CD8-positive, alpha-beta memory T cell (primary cell): ENCODE measurements around the gene MTMR10. TPM values are rescaled to one million over a fixed set of nuclear protein-coding genes. Genes with fewer than 3 reads are reported as not detected.

ENCODE experiments used
- CTCF ChIA-PET: fragments of 350-600 bp; sonication (Branson Sonifier 250); formaldehyde crosslinking; loops from one replicate; lab custom pipeline; 2021; ENCODE audit warnings: antibody characterized with exemption; lab: Charles Lee
- POLR2A ChIA-PET: fragments of 350-600 bp; sonication (Branson Sonifier 250); formaldehyde crosslinking; loops from one replicate; lab custom pipeline; 2021; ENCODE audit warnings: antibody characterized with exemption; lab: Charles Lee
- DNase-seq, 5 donors: peaks; one replicate each; pipeline versions ENCODE4 v3.0.0 to v3.0.0-alpha.2; 2020 to 2022; ENCODE audit warnings: mixed read lengths in 1 of 5
- H3K27ac ChIP-seq: one replicate; pipeline ENCODE4 v1.7.0; 2013; ENCODE audit warnings: low read depth, mild to moderate bottlenecking, low read length, moderate library complexity
- H3K27me3 ChIP-seq: 2 replicates; pipeline ENCODE4 v1.7.0; 2013; ENCODE audit warnings: low read length, mild to moderate bottlenecking; ENCODE audit not compliant: insufficient read depth, poor library complexity, severe bottlenecking
- H3K36me3 ChIP-seq: 2 replicates; pipeline ENCODE4 v1.7.0; 2013; ENCODE audit warnings: mild to moderate bottlenecking, low read length, moderate library complexity; ENCODE audit not compliant: insufficient read depth
- H3K4me1 ChIP-seq: 2 replicates; pipeline ENCODE4 v1.7.0; 2013; ENCODE audit warnings: mild to moderate bottlenecking, low read length, moderate library complexity; ENCODE audit not compliant: insufficient read depth
- H3K4me3 ChIP-seq: 2 replicates; pipeline ENCODE4 v1.7.0; 2013; ENCODE audit warnings: mild to moderate bottlenecking, low read length
- H3K9me3 ChIP-seq: 2 replicates; pipeline ENCODE4 v1.7.0; 2013; ENCODE audit warnings: mild to moderate bottlenecking, low read length
- H3K27ac Mint-ChIP-seq, 8 donors: one replicate each; pipeline ENCODE4 v1.8.0; 2020 to 2021; ENCODE audit warnings: mixed read lengths in 8 of 8, mild to moderate bottlenecking in 6 of 8, inconsistent platforms in 3 of 8, moderate library complexity in 3 of 8
- H3K27me3 Mint-ChIP-seq, 2 donors: one replicate each; pipeline ENCODE4 v1.8.0; 2020 to 2021; ENCODE audit warnings: mixed read lengths in 2 of 2, mild to moderate bottlenecking in 1 of 2, moderate library complexity in 1 of 2
- H3K36me3 Mint-ChIP-seq, 3 donors: one replicate each; pipeline ENCODE4 v1.8.0; 2020 to 2021; ENCODE audit warnings: mixed read lengths in 3 of 3, inconsistent platforms in 1 of 3, mild to moderate bottlenecking in 1 of 3
- H3K4me1 Mint-ChIP-seq, 3 donors: one replicate each; pipeline ENCODE4 v1.8.0; 2020 to 2021; ENCODE audit warnings: mixed read lengths in 3 of 3, inconsistent platforms in 1 of 3, mild to moderate bottlenecking in 1 of 3
- H3K4me3 Mint-ChIP-seq, 7 donors: one replicate each; pipeline ENCODE4 v1.8.0; 2020 to 2021; ENCODE audit warnings: mixed read lengths in 7 of 7, mild to moderate bottlenecking in 6 of 7, moderate library complexity in 4 of 7, inconsistent platforms in 2 of 7
- H3K9me3 Mint-ChIP-seq, 5 donors: one replicate each; pipeline ENCODE4 v1.8.0; 2020 to 2022; ENCODE audit warnings: mixed read lengths in 5 of 5, mild to moderate bottlenecking in 3 of 5, moderate library complexity in 2 of 5, inconsistent platforms in 1 of 5
- polyA plus RNA-seq: library from polyadenylated mRNA; unstranded; fragments of 300-500 nt; fragmentation: Illumina TruSeq; gene quantifications from one replicate; pipeline ENCODE4 v1.2.3, GENCODE V29; 2021
- total RNA-seq, 2 experiments: library from RNA; stranded (reverse); gene quantifications; one replicate each; pipeline ENCODE4 v1.2.3, GENCODE V29; 2021

Gene MTMR10
- total and polyA plus RNA-seq, 3 experiments from 2014 or later = 9.6 to 18.0 (median 17.3) TPM

DNA sequence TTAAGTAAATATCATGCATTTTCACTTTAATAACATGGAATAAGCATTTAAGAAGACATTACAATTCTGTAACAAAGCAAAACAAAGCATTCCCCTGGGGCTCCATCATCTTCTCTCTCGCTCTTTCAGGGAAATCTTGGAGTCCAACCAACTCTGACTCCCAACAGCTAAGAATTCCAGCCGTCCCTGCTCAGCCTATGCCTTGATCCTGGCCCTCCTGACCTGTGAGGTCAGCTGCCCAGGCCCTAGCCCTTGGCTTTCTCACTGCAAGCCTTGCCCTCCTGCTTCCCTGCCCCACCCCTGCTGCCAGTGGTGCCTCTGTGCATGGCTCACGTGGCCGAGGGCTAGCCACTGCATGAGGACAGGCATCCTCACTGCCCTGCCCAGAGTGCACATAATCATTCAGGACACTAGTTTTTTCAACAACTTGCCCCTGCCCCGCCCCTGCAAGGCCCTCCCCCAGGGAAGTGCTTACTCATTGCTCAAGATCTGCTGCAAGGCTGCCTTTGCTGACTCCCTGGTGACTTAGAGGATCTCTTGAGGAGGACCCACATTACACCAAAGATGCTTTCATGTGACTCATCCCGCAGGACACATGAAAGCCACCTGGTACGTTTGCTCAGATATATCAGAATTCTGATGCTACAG is 37.6 kb downstream of the MTMR10 start:
- Histone ChIP-seq H3K4me3 (no peak overlapping the region), H3K27me3 (no peaks in the 10 kb centered on the region), H3K9me3 (no peaks in the 10 kb centered on the region), H3K27ac (no peak overlapping the region), H3K4me1 (no peaks in the 10 kb centered on the region), H3K36me3 (peaks cover 56% of the 10 kb centered on the region)
- Mint-ChIP-seq H3K9me3 (no peaks in the 10 kb centered on the region), H3K27me3 (no peaks in the 10 kb centered on the region), H3K27ac (peak overlapping the region in 4 of 8 donors; percentile 3 to 66 (median 22)), H3K36me3 (peaks cover 33 to 94% (median 38%) of the 10 kb centered on the region in 3 donors), H3K4me1 (peaks cover 0 to 4% (median 0%) of the 10 kb centered on the region in 3 donors), H3K4me3 (no peak overlapping the region)
- DNase-seq = no peak
- POLR2A ChIA-PET = no interaction called here
- CTCF ChIA-PET = no interaction called here

- Mint-ChIP-seq H3K27ac (peak overlapping the region in 1 of 8 donors; percentile 5), H3K9me3 (no peaks in the 10 kb centered on the region), H3K4me1 (peaks cover 0 to 4% (median 0%) of the 10 kb centered on the region in 3 donors), H3K27me3 (no peaks in the 10 kb centered on the region), H3K36me3 (peaks cover 33 to 96% (median 38%) of the 10 kb centered on the region in 3 donors), H3K4me3 (no peak overlapping the region)
- no peak overlapping the region for H3K4me3 ChIP-seq
- H3K27me3 ChIP-seq = no peaks in the 10 kb centered on the region
- H3K9me3 ChIP-seq = no peaks in the 10 kb centered on the region
- no peak overlapping the region for H3K27ac ChIP-seq
- peaks cover 52% of the 10 kb centered on the region for H3K36me3 ChIP-seq
- POLR2A ChIA-PET = no interaction called here
- H3K4me1 ChIP-seq = no peaks in the 10 kb centered on the region
- no peak for DNase-seq
- CTCF ChIA-PET = no interaction called here
Measured at GRCh38 chr15:30953183-30953582, 38.2 kb downstream of the MTMR10 start.

DNA sequence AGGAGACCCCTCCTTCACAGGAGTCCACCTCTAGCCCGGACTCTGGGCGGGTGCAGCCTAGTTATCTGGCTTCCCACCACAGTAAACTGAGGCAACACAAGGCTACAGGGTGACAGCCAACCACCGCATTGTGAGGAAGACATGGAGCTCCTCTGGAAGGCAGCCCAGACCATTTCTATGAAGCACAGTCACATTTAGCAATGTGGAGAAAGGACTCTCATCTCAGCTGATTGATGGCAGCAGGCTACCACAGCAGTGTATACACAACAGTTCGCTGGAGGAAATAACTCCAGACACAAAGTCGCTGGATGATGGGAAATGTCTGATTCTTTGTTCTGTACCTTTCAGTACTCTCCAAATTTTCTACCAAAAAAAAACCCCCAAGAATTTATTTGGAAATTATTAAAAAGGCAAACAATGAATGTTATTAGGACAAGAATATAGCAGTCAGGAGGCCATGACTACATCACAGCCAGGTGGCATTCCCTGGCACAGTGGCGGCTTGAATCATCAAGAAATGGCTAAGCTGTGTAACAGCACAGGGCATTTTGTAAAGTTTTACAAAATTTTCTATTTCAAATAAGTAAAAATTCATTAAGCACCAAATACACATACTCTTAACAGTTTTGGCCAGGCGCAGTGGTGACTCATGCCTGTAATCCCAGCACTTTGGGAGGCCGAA is 47.6 kb downstream of the MTMR10 start:
- Histone ChIP-seq H3K27me3 (no peaks in the 10 kb centered on the region), H3K9me3 (no peaks in the 10 kb centered on the region), H3K27ac (no peak overlapping the region), H3K4me1 (no peaks in the 10 kb centered on the region), H3K36me3 (peaks cover 59% of the 10 kb centered on the region), H3K4me3 (no peak overlapping the region)
- Mint-ChIP-seq H3K27ac (peak overlapping the region in 1 of 8 donors; percentile 47), H3K9me3 (no peaks in the 10 kb centered on the region), H3K36me3 (peaks cover 12 to 93% (median 27%) of the 10 kb centered on the region in 3 donors), H3K4me1 (no peaks in the 10 kb centered on the region), H3K4me3 (no peak overlapping the region), H3K27me3 (no peaks in the 10 kb centered on the region)
- no peak for DNase-seq
- POLR2A ChIA-PET = interaction anchor here (0.7 kb wide), 1 partner anchor 41 kb away, joined by 4 read pairs; no protein-coding TSS in a partner anchor
- CTCF ChIA-PET = no interaction called here

DNA sequence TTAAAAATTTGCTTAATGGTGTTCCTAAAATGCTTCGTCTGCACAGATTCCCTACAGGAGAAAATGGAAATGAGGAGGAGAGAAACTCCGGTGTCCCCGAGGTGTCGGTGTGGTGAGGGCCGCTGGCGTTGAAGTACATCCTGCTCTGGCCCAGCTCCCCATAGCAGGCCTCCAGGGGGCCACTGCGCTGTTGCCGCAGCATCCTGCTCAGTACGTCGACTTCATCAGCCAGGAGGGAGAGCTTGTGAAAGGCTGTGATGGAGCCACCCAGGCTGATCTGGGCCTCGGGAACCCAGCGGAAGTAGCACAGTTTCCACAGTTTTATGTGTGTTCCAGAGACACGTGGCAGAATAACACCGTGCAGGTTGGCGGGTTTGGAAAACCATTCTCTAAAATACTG is 49.9 kb downstream of the MTMR10 start:
- no peak for DNase-seq
- Histone ChIP-seq H3K4me1 (no peaks in the 10 kb centered on the region), H3K4me3 (no peak overlapping the region), H3K27me3 (no peaks in the 10 kb centered on the region), H3K27ac (no peak overlapping the region), H3K36me3 (peaks cover 50% of the 10 kb centered on the region), H3K9me3 (no peaks in the 10 kb centered on the region)
- H3K27me3 Mint-ChIP-seq = no peaks in the 10 kb centered on the region
- no peak overlapping the region for H3K27ac Mint-ChIP-seq
- no peak overlapping the region for H3K4me3 Mint-ChIP-seq
- ChIA-PET CTCF (no interaction called here), POLR2A (no interaction called here)
- H3K4me1 Mint-ChIP-seq = no peaks in the 10 kb centered on the region
- no peaks in the 10 kb centered on the region for H3K9me3 Mint-ChIP-seq
- peaks cover 12 to 91% (median 33%) of the 10 kb centered on the region in 3 donors for H3K36me3 Mint-ChIP-seq

- no peak for DNase-seq
- H3K4me3 Mint-ChIP-seq = no peak overlapping the region
- H3K9me3 ChIP-seq = no peaks in the 10 kb centered on the region
- ChIA-PET CTCF (no interaction called here), POLR2A (no interaction called here)
- H3K27me3 Mint-ChIP-seq = no peaks in the 10 kb centered on the region
- H3K36me3 Mint-ChIP-seq = peaks cover 4 to 90% (median 30%) of the 10 kb centered on the region in 3 donors
- peak overlapping the region in 1 of 8 donors; percentile 85 for H3K27ac Mint-ChIP-seq
- H3K9me3 Mint-ChIP-seq = no peaks in the 10 kb centered on the region
- H3K27ac ChIP-seq = no peak overlapping the region
- no peaks in the 10 kb centered on the region for H3K4me1 ChIP-seq
- no peaks in the 10 kb centered on the region for H3K27me3 ChIP-seq
- H3K36me3 ChIP-seq = peaks cover 43% of the 10 kb centered on the region
- no peaks in the 10 kb centered on the region for H3K4me1 Mint-ChIP-seq
- H3K4me3 ChIP-seq = no peak overlapping the region
Measured at GRCh38 chr15:30940359-30940758, 51.1 kb downstream of the MTMR10 start.

DNA sequence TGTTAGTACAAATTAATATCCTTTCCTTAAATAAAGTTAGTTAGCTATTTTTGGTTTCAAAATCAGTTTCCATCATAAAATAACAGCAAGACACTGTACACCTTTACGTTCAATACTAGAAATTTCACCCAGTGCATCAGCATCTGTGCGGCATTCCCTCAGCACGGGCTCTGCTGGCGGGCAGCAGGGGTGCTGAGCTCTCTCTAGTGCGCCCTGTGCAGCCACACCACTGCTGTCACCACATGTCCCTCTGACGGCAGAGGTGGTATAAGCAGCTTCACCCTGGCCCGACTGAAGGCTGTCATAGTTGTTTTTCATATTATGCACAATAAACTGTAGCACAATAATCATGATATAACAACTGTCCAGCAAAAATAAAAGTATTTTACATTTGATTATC is 52.3 kb downstream of the MTMR10 start:
- POLR2A ChIA-PET = no interaction called here
- no peaks in the 10 kb centered on the region for H3K4me1 ChIP-seq
- no peaks in the 10 kb centered on the region for H3K4me1 Mint-ChIP-seq
- H3K36me3 ChIP-seq = peaks cover 39% of the 10 kb centered on the region
- no peak for DNase-seq
- H3K4me3 ChIP-seq = no peak overlapping the region
- H3K27me3 Mint-ChIP-seq = no peaks in the 10 kb centered on the region
- peaks cover 2 to 93% (median 27%) of the 10 kb centered on the region in 3 donors for H3K36me3 Mint-ChIP-seq
- CTCF ChIA-PET = no interaction called here
- H3K9me3 ChIP-seq = no peaks in the 10 kb centered on the region
- no peak overlapping the region for H3K4me3 Mint-ChIP-seq
- no peaks in the 10 kb centered on the region for H3K9me3 Mint-ChIP-seq
- H3K27ac Mint-ChIP-seq = peak overlapping the region in 1 of 8 donors; percentile 20
- no peak overlapping the region for H3K27ac ChIP-seq
- H3K27me3 ChIP-seq = no peaks in the 10 kb centered on the region

- peaks cover 3 to 7% (median 7%) of the 10 kb centered on the region in 3 donors for H3K4me1 Mint-ChIP-seq
- POLR2A ChIA-PET = no interaction called here
Measured at GRCh38 chr15:30933293-30933692, 58.1 kb downstream of the MTMR10 start.

DNA sequence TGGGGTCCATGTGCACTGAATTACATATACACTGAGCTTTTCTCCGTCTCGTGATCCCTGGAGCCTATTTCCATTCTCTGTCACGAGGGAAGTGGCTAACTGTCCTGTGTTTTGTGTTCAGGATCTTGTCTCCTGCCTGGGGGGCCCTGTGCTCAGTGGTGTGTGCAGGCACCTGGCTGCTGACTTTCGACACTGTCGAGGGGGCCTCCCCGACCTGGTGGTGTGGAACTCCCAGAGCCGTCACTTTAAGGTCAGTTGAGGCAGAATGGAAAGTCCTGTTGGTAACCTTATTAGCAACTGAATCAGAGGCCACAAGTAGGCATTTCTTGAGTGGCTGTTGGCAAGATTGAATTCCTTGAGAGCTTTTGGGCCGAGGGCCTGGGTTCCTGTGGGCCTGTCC is 61.0 kb downstream of the MTMR10 start:
- ChIA-PET POLR2A (no interaction called here), CTCF (no interaction called here)
- H3K36me3 Mint-ChIP-seq = peaks cover 20 to 78% (median 26%) of the 10 kb centered on the region in 3 donors
- DNase-seq = no peak
- no peaks in the 10 kb centered on the region for H3K9me3 Mint-ChIP-seq
- no peaks in the 10 kb centered on the region for H3K27me3 ChIP-seq
- H3K9me3 ChIP-seq = no peaks in the 10 kb centered on the region
- H3K4me1 ChIP-seq = no peaks in the 10 kb centered on the region
- peaks cover 10% of the 10 kb centered on the region for H3K36me3 ChIP-seq
- H3K4me3 Mint-ChIP-seq = no peak overlapping the region
- no peak overlapping the region for H3K4me3 ChIP-seq
- H3K4me1 Mint-ChIP-seq = peaks cover 3 to 7% (median 7%) of the 10 kb centered on the region in 3 donors
- H3K27ac Mint-ChIP-seq = peak overlapping the region in 1 of 8 donors; percentile 43
- no peak overlapping the region for H3K27ac ChIP-seq
- H3K27me3 Mint-ChIP-seq = no peaks in the 10 kb centered on the region

More at GRCh38 chr15:30933293-30933692, 58.1 kb downstream of the MTMR10 start:
- H3K4me1 ChIP-seq = no peaks in the 10 kb centered on the region
- no peak for DNase-seq
- no peak overlapping the region for H3K27ac ChIP-seq
- CTCF ChIA-PET = interaction anchor here (1.2 kb wide), 1 partner anchor 12 kb away, joined by 3 read pairs; no protein-coding TSS in a partner anchor
- H3K36me3 Mint-ChIP-seq = peaks cover 16 to 75% (median 24%) of the 10 kb centered on the region in 3 donors
- peak overlapping the region in 3 of 8 donors; percentile 14 to 25 (median 16) for H3K27ac Mint-ChIP-seq
- H3K9me3 Mint-ChIP-seq = no peaks in the 10 kb centered on the region
- no peaks in the 10 kb centered on the region for H3K9me3 ChIP-seq
- no peaks in the 10 kb centered on the region for H3K27me3 ChIP-seq
- no peak overlapping the region for H3K4me3 Mint-ChIP-seq
- H3K4me3 ChIP-seq = no peak overlapping the region
- no peaks in the 10 kb centered on the region for H3K27me3 Mint-ChIP-seq
- peaks cover 2% of the 10 kb centered on the region for H3K36me3 ChIP-seq
